ENCODE results near the gene P2RY13.

P2RY13 gene

DNA sequence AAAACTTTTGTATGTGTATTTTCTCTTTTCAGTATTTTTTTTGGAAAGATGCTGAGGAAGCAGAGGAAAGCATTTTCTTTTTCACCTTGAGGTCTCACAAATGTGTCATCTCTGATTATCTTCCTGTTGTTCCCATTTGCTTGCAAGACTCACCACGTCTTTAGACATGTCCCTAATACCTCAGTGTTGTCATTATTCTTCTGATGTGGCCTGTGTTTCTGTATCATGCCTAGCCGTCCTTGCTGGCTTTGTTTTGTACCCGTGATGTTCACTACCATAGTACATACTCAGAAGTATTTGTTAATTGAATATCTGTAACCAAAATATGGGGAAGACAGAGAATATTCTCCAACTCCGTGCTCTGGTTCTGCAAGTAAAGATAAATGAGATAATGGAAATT lies 46.0 kb downstream of the P2RY13 start:
- no peak for ATAC-seq
- TF ChIP-seq ZC3H10 (CRISPR knock-in tag; IDR thresholded peaks at IDR 0.05) (no peak), ARNTL (CRISPR knock-in tag; IDR thresholded peaks at IDR 0.05; ENCODE audit: borderline replicate concordance, low read depth) (no peak), TOX (CRISPR knock-in tag; IDR thresholded peaks at IDR 0.05; ENCODE audit: borderline replicate concordance) (no peak)
- TF ChIP-seq, protein P1, sequence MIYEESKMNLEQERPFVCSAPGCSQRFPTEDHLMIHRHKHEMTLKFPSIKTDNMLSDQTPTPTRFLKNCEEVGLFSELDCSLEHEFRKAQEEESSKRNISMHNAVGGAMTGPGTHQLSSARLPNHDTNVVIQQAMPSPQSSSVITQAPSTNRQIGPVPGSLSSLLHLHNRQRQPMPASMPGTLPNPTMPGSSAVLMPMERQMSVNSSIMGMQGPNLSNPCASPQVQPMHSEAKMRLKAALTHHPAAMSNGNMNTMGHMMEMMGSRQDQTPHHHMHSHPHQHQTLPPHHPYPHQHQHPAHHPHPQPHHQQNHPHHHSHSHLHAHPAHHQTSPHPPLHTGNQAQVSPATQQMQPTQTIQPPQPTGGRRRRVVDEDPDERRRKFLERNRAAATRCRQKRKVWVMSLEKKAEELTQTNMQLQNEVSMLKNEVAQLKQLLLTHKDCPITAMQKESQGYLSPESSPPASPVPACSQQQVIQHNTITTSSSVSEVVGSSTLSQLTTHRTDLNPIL (CRISPR knock-in tag; IDR thresholded peaks at IDR 0.05; ENCODE audit: low read depth) = no peak
- TF ChIP-seq, protein P2, sequence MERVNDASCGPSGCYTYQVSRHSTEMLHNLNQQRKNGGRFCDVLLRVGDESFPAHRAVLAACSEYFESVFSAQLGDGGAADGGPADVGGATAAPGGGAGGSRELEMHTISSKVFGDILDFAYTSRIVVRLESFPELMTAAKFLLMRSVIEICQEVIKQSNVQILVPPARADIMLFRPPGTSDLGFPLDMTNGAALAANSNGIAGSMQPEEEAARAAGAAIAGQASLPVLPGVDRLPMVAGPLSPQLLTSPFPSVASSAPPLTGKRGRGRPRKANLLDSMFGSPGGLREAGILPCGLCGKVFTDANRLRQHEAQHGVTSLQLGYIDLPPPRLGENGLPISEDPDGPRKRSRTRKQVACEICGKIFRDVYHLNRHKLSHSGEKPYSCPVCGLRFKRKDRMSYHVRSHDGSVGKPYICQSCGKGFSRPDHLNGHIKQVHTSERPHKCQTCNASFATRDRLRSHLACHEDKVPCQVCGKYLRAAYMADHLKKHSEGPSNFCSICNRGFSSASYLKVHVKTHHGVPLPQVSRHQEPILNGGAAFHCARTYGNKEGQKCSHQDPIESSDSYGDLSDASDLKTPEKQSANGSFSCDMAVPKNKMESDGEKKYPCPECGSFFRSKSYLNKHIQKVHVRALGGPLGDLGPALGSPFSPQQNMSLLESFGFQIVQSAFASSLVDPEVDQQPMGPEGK (CRISPR knock-in tag; IDR thresholded peaks at IDR 0.05; ENCODE audit: borderline replicate concordance) = no peak

DNA sequence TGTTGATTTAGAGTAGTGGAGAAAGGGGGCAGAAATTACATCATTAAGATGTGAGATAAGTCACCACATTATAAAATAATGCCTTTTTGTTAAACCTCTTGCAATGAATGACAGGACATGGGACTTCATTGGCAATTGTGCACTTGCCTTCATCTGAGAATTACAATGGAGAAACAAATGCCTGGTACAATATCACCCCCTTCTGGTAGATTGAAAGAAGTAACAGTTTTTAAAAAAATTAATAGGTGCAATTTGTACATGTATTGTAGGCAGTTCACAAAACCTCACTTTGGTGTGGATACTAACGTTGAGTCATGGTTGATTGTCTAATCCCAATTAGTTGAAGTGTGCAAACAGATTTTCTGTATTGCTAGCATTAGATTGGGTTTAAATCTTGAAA lies 46.4 kb downstream of the P2RY13 start:
- ATAC-seq = peak; percentile 86

DNA sequence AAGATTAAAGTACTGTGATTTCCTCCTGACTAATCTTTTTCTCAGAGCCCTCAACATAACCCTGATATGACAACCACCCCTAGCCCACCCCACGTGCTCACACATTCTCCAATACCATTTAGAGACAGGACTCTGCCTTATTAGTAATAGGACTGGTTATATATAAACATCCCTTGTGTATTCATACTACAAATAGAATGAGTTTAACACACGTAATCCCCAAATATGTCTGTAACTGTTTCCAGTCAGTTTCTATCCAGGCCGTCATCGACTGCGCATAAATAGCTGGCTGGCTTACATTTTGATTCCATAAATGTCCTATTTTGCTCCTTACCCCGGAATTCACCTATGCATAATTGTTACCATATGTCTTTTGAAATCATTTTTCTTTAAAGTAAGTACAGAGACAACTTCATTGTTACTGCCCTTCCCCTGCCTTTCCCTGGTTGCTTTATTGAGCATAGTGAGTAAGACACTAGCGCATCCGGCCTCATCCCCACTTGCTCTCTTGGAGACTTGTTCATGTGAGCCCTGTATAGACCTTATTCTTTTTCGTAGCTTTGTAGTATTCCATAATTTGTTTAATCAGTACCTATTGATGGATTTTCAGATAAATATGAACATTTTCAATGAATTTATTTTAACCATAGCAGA lies 47.6 kb downstream of the P2RY13 start:
- TF ChIP-seq CSDC2 (CRISPR knock-in tag; IDR thresholded peaks at IDR 0.05) (no peak), ESRRG (CRISPR knock-in tag; IDR thresholded peaks at IDR 0.05) (no peak), TOX (CRISPR knock-in tag; IDR thresholded peaks at IDR 0.05; ENCODE audit: borderline replicate concordance) (no peak), ZFP3 (CRISPR knock-in tag; IDR thresholded peaks at IDR 0.05) (no peak), ZNF565 (CRISPR knock-in tag; conservative IDR thresholded peaks at IDR 0.05; ENCODE audit: low read depth) (no peak), PPARA (CRISPR knock-in tag; IDR thresholded peaks at IDR 0.05; ENCODE audit: borderline replicate concordance) (no peak), TCF4 (CRISPR knock-in tag; IDR thresholded peaks at IDR 0.05; ENCODE audit: borderline replicate concordance) (no peak), GLIS3 (CRISPR knock-in tag; IDR thresholded peaks at IDR 0.05) (no peak)
- TF ChIP-seq, protein P3, sequence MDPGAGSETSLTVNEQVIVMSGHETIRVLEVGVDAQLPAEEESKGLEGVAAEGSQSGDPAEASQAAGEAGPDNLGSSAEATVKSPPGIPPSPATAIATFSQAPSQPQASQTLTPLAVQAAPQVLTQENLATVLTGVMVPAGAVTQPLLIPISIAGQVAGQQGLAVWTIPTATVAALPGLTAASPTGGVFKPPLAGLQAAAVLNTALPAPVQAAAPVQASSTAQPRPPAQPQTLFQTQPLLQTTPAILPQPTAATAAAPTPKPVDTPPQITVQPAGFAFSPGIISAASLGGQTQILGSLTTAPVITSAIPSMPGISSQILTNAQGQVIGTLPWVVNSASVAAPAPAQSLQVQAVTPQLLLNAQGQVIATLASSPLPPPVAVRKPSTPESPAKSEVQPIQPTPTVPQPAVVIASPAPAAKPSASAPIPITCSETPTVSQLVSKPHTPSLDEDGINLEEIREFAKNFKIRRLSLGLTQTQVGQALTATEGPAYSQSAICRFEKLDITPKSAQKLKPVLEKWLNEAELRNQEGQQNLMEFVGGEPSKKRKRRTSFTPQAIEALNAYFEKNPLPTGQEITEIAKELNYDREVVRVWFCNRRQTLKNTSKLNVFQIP (CRISPR knock-in tag; IDR thresholded peaks at IDR 0.05; ENCODE audit: borderline replicate concordance, low read depth) = no peak
- TF ChIP-seq, protein P1 (CRISPR knock-in tag; IDR thresholded peaks at IDR 0.05; ENCODE audit: low read depth) = no peak
- ATAC-seq = peak; percentile 47; the same call in 2 of the 3 replicates

More for the DNA sequence above, 46.4 kb downstream of the P2RY13 start:
- no peak for TF ChIP-seq ZNF70 (CRISPR knock-in tag; IDR thresholded peaks at IDR 0.05)
- TF ChIP-seq OSR1 (CRISPR knock-in tag; IDR thresholded peaks at IDR 0.05) = no peak
- no peak for TF ChIP-seq ZNF8 (CRISPR knock-in tag; IDR thresholded peaks at IDR 0.05)
- no peak for TF ChIP-seq TCF4 (CRISPR knock-in tag; IDR thresholded peaks at IDR 0.05; ENCODE audit: borderline replicate concordance)
- TF ChIP-seq ISL1 (CRISPR knock-in tag; IDR thresholded peaks at IDR 0.05) = no peak

DNA sequence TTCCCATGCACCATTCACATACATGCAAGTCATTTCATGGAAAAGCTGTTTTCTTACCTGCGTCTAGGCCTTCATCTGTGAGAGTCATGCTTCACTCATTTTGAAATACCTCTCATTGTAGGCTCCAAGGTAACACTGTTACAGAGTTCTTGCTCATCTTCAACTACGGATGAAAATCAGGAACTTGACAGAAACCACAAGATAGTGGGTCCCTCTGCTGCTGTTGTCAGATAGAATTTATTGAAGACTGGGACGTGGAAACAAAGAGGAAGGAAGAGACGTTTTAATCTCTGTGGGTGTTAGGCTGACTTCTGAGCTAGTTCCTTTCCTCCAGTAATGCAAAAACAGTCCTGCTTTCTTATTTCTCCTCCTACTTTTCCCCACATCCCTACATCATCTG lies 51.1 kb downstream of the P2RY13 start, which contains the start of gene P2RY14:
Gene P2RY14 (minus strand): TSS at position 313 of the 400 bp plus-strand sequence. CDS start 64,226 bp downstream, outside the sequence.
- ATAC-seq = no peak
- no peak for TF ChIP-seq ZFP30 (CRISPR knock-in tag; IDR thresholded peaks at IDR 0.05)
- no peak for TF ChIP-seq ZC3H10 (CRISPR knock-in tag; IDR thresholded peaks at IDR 0.05)
- TF ChIP-seq PPARA (CRISPR knock-in tag; IDR thresholded peaks at IDR 0.05; ENCODE audit: borderline replicate concordance) = no peak
- TF ChIP-seq, protein P1 (CRISPR knock-in tag; IDR thresholded peaks at IDR 0.05; ENCODE audit: low read depth) = no peak
- no peak for TF ChIP-seq ESRRG (CRISPR knock-in tag; IDR thresholded peaks at IDR 0.05)
- TF ChIP-seq, protein P4, sequence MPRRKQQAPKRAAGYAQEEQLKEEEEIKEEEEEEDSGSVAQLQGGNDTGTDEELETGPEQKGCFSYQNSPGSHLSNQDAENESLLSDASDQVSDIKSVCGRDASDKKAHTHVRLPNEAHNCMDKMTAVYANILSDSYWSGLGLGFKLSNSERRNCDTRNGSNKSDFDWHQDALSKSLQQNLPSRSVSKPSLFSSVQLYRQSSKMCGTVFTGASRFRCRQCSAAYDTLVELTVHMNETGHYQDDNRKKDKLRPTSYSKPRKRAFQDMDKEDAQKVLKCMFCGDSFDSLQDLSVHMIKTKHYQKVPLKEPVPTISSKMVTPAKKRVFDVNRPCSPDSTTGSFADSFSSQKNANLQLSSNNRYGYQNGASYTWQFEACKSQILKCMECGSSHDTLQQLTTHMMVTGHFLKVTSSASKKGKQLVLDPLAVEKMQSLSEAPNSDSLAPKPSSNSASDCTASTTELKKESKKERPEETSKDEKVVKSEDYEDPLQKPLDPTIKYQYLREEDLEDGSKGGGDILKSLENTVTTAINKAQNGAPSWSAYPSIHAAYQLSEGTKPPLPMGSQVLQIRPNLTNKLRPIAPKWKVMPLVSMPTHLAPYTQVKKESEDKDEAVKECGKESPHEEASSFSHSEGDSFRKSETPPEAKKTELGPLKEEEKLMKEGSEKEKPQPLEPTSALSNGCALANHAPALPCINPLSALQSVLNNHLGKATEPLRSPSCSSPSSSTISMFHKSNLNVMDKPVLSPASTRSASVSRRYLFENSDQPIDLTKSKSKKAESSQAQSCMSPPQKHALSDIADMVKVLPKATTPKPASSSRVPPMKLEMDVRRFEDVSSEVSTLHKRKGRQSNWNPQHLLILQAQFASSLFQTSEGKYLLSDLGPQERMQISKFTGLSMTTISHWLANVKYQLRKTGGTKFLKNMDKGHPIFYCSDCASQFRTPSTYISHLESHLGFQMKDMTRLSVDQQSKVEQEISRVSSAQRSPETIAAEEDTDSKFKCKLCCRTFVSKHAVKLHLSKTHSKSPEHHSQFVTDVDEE (CRISPR knock-in tag; IDR thresholded peaks at IDR 0.05) = no peak
- TF ChIP-seq, protein P3 (CRISPR knock-in tag; IDR thresholded peaks at IDR 0.05; ENCODE audit: borderline replicate concordance, low read depth) = no peak
- no peak for TF ChIP-seq RARB (CRISPR knock-in tag; IDR thresholded peaks at IDR 0.05)
- TF ChIP-seq ISL1 (CRISPR knock-in tag; IDR thresholded peaks at IDR 0.05) = no peak
- TF ChIP-seq TCF4 (CRISPR knock-in tag; IDR thresholded peaks at IDR 0.05; ENCODE audit: borderline replicate concordance) = no peak
